ENCODE measurements around the gene GZF1.

DNA sequence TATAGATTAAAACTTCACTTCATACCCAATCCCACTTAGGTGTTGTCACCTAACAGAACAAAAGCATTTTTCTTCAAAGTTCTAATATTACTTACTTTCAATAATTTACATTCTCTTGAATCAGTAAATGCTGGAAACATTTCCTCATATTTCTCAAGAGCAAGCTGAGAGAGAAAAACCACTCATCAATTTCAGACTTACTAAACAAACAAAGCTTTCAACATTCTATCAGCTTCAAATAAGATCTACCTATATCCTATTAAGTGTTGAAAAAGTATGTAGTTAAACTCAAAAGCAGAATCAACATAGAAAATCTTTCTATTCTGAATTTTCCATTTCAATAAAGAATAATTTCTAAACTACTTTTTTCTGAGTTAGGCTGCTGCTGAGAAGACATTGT lies 17.8 kb downstream of the GZF1 start:
- TF ChIP-seq CTCF (IDR thresholded peaks at IDR 0.05; ENCODE audit: low read depth, low read length) (no peak), POLR2A (IDR thresholded peaks at IDR 0.05; ENCODE audit: extremely low read depth, insufficient read length) (no peak)
- TF ChIP-seq, protein P1, sequence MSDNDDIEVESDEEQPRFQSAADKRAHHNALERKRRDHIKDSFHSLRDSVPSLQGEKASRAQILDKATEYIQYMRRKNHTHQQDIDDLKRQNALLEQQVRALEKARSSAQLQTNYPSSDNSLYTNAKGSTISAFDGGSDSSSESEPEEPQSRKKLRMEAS (IDR thresholded peaks at IDR 0.05; ENCODE audit: low read depth, low read length), result no peak
